ENCODE data around the gene PAQR9. TPM values are rescaled to one million over a fixed set of nuclear protein-coding genes. Genes with fewer than 3 reads are reported as not detected.

The PAQR9 gene
- total and polyA plus RNA-seq, 9 of the 15 experiments (the other 6 are each of a cell fraction or from before 2014, with no cell fraction given): 0.04 to 0.58 (median 0.22) TPM

DNA sequence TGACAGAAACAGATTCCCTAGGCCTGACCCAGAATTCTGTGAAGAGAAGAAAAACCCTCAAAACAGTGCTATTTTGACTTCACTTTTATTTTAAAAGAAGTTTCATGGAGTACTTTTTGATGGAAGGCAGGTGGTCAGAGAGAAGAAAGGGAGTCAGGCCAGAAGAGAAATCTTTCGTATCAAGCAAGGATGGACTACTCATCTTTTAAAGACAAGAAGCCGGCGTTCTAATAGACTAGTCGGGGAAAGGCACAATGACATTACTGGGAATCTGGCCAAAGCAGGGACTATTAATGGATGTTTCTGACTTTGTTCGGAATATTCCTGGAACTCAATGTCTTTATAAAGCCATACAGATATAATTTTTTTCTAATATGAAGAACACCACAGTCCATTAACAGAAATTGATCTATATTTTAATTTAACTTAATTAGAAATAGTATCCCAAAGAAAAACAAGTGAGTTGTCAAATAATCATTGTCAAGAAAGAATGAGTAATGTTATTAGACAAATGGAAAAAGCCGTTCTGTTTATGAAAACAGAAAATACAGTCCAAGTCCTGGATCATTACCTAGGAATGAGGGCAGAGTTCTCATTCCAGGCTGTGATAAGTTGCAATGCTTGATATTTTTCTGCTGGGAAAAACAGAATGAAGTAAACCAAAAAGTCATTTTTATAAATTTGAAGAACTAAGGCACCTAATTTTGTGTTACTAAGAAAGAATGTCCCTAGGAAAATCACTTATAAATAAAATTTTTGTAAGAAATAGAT, 50.9 kb downstream of the PAQR9 start:
- DNase-seq (ENCODE audit: extremely low read depth in 1 of 4, low spot score in 3 of 4) (no peak), FAIRE-seq (no peak), ATAC-seq (no peak)
- Histone ChIP-seq H2AFZ (ENCODE audit: low read depth, low read length) (no peak overlapping the region), H3K36me3 (ENCODE audit: control insufficient read depth, insufficient read depth, low read length) (no peaks in the 10 kb centered on the region), H3K27ac (ENCODE audit: extremely low read depth, low read depth, low read length) (no peak overlapping the region), H3K79me2 (ENCODE audit: control insufficient read depth, insufficient read depth, low read length) (no peaks in the 10 kb centered on the region), H3K4me3 (no peak overlapping the region), H3K4me2 (ENCODE audit: insufficient read depth, low read length) (no peak overlapping the region), H3K27me3 (ENCODE audit: control insufficient read depth in 2 of 2, insufficient read depth in 2 of 2, low read length in 2 of 2) (0 out of 5 replicates have a peak, but pooled peaks cover 0 to 3% of the 10 kb centered on the region in 2 experiments), H3K4me1 (replicated peaks in 1 of 2; ENCODE audit: control insufficient read depth in 2 of 2, insufficient read depth in 2 of 2, low read length in 2 of 2) (no peaks in the 10 kb centered on the region; a peak in 1 of 5 replicates), H3K9ac (ENCODE audit: insufficient read depth in 1 of 2, low read depth in 2 of 2, low read length in 2 of 2) (no peak overlapping the region), H3K9me1 (ENCODE audit: control insufficient read depth, insufficient read depth, low read length) (no peaks in the 10 kb centered on the region), H3K9me3 (replicated peaks; ENCODE audit: control insufficient read depth, insufficient read depth, low read depth, low read length) (no peaks in the 10 kb centered on the region), H4K20me1 (replicated peaks; ENCODE audit: control insufficient read depth, insufficient read depth, low read length) (no peaks in the 10 kb centered on the region)
- WGBS (ENCODE audit: insufficient coverage, low coverage, missing lambda C conversion rate): 47% methylated on average over 6 of the region's 6 CpGs
- in situ Hi-C loops (cut with MboI): no loop called here
- TF ChIP-seq GABPB2 (CRISPR knock-in tag; conservative IDR thresholded peaks at IDR 0.05): no peak
- TF ChIP-seq ZNF668 (CRISPR knock-in tag; IDR thresholded peaks at IDR 0.05): no peak
- no peak for TF ChIP-seq ZNF764 (CRISPR knock-in tag; IDR thresholded peaks at IDR 0.05; ENCODE audit: low read depth)
- no peak for TF ChIP-seq ZNF134 (CRISPR knock-in tag; conservative IDR thresholded peaks at IDR 0.05)
- no peak for TF ChIP-seq THRAP3 (IDR thresholded peaks at IDR 0.05; ENCODE audit: borderline replicate concordance)
- TF ChIP-seq, protein P1, sequence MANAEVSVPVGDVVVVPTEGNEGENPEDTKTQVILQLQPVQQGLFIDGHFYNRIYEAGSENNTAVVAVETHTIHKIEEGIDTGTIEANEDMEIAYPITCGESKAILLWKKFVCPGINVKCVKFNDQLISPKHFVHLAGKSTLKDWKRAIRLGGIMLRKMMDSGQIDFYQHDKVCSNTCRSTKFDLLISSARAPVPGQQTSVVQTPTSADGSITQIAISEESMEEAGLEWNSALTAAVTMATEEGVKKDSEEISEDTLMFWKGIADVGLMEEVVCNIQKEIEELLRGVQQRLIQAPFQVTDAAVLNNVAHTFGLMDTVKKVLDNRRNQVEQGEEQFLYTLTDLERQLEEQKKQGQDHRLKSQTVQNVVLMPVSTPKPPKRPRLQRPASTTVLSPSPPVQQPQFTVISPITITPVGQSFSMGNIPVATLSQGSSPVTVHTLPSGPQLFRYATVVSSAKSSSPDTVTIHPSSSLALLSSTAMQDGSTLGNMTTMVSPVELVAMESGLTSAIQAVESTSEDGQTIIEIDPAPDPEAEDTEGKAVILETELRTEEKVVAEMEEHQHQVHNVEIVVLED (CRISPR knock-in tag; IDR thresholded peaks at IDR 0.05): no peak
- TF ChIP-seq, protein P2, sequence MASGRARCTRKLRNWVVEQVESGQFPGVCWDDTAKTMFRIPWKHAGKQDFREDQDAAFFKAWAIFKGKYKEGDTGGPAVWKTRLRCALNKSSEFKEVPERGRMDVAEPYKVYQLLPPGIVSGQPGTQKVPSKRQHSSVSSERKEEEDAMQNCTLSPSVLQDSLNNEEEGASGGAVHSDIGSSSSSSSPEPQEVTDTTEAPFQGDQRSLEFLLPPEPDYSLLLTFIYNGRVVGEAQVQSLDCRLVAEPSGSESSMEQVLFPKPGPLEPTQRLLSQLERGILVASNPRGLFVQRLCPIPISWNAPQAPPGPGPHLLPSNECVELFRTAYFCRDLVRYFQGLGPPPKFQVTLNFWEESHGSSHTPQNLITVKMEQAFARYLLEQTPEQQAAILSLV (tag; IDR thresholded peaks at IDR 0.05): no peak
- no peak for TF ChIP-seq ZNF551 (CRISPR knock-in tag; IDR thresholded peaks at IDR 0.05)
- no peak for TF ChIP-seq RNF2 (IDR thresholded peaks at IDR 0.05)
- TF ChIP-seq CEBPB (tag; IDR thresholded peaks at IDR 0.05): no peak
- TF ChIP-seq, protein P3, sequence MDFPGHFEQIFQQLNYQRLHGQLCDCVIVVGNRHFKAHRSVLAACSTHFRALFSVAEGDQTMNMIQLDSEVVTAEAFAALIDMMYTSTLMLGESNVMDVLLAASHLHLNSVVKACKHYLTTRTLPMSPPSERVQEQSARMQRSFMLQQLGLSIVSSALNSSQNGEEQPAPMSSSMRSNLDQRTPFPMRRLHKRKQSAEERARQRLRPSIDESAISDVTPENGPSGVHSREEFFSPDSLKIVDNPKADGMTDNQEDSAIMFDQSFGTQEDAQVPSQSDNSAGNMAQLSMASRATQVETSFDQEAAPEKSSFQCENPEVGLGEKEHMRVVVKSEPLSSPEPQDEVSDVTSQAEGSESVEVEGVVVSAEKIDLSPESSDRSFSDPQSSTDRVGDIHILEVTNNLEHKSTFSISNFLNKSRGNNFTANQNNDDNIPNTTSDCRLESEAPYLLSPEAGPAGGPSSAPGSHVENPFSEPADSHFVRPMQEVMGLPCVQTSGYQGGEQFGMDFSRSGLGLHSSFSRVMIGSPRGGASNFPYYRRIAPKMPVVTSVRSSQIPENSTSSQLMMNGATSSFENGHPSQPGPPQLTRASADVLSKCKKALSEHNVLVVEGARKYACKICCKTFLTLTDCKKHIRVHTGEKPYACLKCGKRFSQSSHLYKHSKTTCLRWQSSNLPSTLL (IDR thresholded peaks at IDR 0.05): no peak
- no peak for TF ChIP-seq TAF1 (IDR thresholded peaks at IDR 0.05; ENCODE audit: control insufficient read depth, extremely low read depth, insufficient read depth, low read length, severe bottlenecking)
- CTCF ChIA-PET (ENCODE audit: low intra/inter-chr PET ratio): no interaction called here
- no TSS peak for BruUV-seq (replicated peaks)
- POLR2A ChIA-PET: interaction anchor here (0.7 to 1.2 kb wide), 4 partner anchors 9 to 46 kb away, joined by 3 read pairs; no protein-coding TSS in a partner anchor
- intact Hi-C loops (cut with micrococcal nuclease): no loop called here

Measured in K562 (cell line).